Thymus (tissue), 14 donors: ENCODE measurements around the gene PPM1E. TPM values are rescaled to one million over a fixed set of nuclear protein-coding genes. Genes with fewer than 3 reads are reported as not detected.

Source experiments
- DNase-seq, 9 donors: peaks; one replicate each; pipeline ENCODE4 v3.0.0-alpha.2; 2013; ENCODE audit warnings: low spot score in 9 of 9, low read depth in 6 of 9, missing footprints in 1 of 9
- H3K27ac ChIP-seq, 2 donors: one replicate each; pipeline ENCODE4 v1.5.1; 2013; ENCODE audit warnings: control low read depth in 1 of 2, low read depth in 1 of 2, low read length in 1 of 2, mild to moderate bottlenecking in 1 of 2, moderate library complexity in 1 of 2
- H3K27me3 ChIP-seq, 2 donors: one replicate each; pipeline ENCODE4 v1.5.1; 2013; ENCODE audit warnings: low read length in 1 of 2; ENCODE audit not compliant: control insufficient read depth in 2 of 2, insufficient read depth in 1 of 2
- H3K36me3 ChIP-seq, 2 donors: one replicate each; pipeline ENCODE4 v1.5.1; 2013; ENCODE audit warnings: low read length in 1 of 2, mild to moderate bottlenecking in 1 of 2, moderate library complexity in 1 of 2; ENCODE audit not compliant: control insufficient read depth in 2 of 2, insufficient read depth in 2 of 2
- H3K4me1 ChIP-seq, 2 donors: one replicate each; pipeline ENCODE4 v1.5.1; 2013; ENCODE audit warnings: low read length in 2 of 2; ENCODE audit not compliant: control insufficient read depth in 2 of 2, insufficient read depth in 2 of 2
- H3K4me3 ChIP-seq, 2 donors: one replicate each; pipeline ENCODE4 v1.5.1; 2013; ENCODE audit warnings: low read length in 2 of 2, control low read depth in 1 of 2, mild to moderate bottlenecking in 1 of 2
- H3K9me3 ChIP-seq, 2 donors: one replicate each; pipeline ENCODE4 v1.5.1; 2013; ENCODE audit warnings: low read length in 1 of 2, mild to moderate bottlenecking in 1 of 2; ENCODE audit not compliant: control insufficient read depth in 2 of 2, insufficient read depth in 1 of 2
- WGBS: extraction: QIAGEN DNeasy Blood & Tissue Kit; methylation state at CpG from one replicate; pipeline ENCODE4 v1.1.7; 2013; 5-methylcytosine and 5-hydroxymethylcytosine counted together
- long read RNA-seq, 10 donors: transcript quantifications; one replicate each; lab custom pipeline, GENCODE V29; 2026
- polyA plus RNA-seq: library from polyadenylated mRNA; stranded (reverse); fragments of 200-250 nt; gene quantifications from one replicate; pipeline ENCODE4 v1.2.3, GENCODE V29; 2013
- total RNA-seq: library from RNA; stranded (reverse); fragments of 120-200 nt; gene quantifications from one replicate; pipeline ENCODE4 v1.2.4, GENCODE V29; 2013
- donor health status: healthy.

The PPM1E gene
- 0.14 TPM for total RNA-seq
- 0.30 TPM for polyA plus RNA-seq
- long read RNA-seq, donor 1: 0 reads
- long read RNA-seq, donor 2: 0 reads
- long read RNA-seq, donor 3: 0 reads
- long read RNA-seq, donor 4: 0 reads
- long read RNA-seq, donor 5: 0 reads
- long read RNA-seq, donor 6: 0 reads
- long read RNA-seq, donor 7: 0 reads
- long read RNA-seq, donor 8, partial matches to known transcripts: 8 of 18 reads
- long read RNA-seq, donor 8, other reads (novel, unspliced or antisense): 10 of 18 reads
- long read RNA-seq, donor 9: 0 reads
- long read RNA-seq, donor 10: 0 reads

DNA sequence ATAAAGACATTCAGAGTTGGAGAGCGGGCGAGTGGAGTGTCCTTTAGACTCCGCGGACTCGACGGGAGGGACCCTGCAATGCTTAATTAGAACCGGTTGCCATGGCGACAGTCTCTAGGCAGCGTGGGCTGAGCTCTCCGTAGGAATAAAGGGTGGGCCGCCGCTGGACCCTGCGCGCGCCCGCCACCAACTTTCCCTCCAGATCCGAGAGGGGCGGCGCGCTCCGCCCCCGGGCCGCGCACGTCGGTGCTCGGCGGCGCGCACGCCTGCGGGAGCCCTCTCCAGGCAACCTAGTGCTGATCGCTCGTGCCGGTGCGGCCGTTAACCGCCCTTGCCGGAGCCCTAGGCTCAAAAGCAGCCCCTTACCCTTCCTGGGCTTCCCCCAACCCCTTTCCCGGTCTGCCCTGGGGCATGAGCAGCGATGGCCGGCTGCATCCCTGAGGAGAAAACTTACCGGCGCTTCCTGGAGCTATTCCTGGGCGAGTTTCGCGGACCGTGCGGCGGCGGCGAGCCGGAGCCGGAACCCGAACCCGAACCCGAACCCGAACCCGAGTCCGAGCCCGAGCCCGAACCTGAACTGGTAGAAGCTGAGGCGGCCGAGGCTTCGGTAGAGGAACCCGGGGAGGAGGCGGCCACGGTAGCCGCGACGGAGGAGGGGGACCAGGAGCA lies at the start of gene PPM1E:
Gene PPM1E (plus strand): TSS at position 278 of the 669 bp plus-strand sequence.
- H3K4me3 ChIP-seq: peak within 1 kb of the TSS; percentile 53 to 62
- WGBS: 2% methylated on average over 71 of the region's 71 CpGs
- DNase-seq: peak in 7 of 9 donors; percentile 13 to 59 (median 28)
- H3K27ac ChIP-seq: no peak within 1 kb of the TSS
- peaks cover 16 to 70% of the 10 kb centered on the region in 2 donors for H3K27me3 ChIP-seq
- H3K4me1 ChIP-seq: peaks cover 8 to 16% of the 10 kb centered on the region in 2 donors
- no peaks in the 10 kb centered on the region for H3K36me3 ChIP-seq
- peaks cover 0 to 3% of the 10 kb centered on the region in 2 donors for H3K9me3 ChIP-seq

- DNase-seq: no peak
- Histone ChIP-seq H3K4me1 (no peaks in the 10 kb centered on the region), H3K36me3 (peaks cover 17 to 18% of the 10 kb centered on the region in 2 donors), H3K27ac (no peak overlapping the region), H3K27me3 (no peaks in the 10 kb centered on the region), H3K9me3 (no peaks in the 10 kb centered on the region), H3K4me3 (no peak overlapping the region)
- WGBS: 92% methylated on average over 3 of the region's 3 CpGs
These were observed 49.1 kb upstream of the PPM1E start for GRCh38 chr17:58706351-58707140.

DNA sequence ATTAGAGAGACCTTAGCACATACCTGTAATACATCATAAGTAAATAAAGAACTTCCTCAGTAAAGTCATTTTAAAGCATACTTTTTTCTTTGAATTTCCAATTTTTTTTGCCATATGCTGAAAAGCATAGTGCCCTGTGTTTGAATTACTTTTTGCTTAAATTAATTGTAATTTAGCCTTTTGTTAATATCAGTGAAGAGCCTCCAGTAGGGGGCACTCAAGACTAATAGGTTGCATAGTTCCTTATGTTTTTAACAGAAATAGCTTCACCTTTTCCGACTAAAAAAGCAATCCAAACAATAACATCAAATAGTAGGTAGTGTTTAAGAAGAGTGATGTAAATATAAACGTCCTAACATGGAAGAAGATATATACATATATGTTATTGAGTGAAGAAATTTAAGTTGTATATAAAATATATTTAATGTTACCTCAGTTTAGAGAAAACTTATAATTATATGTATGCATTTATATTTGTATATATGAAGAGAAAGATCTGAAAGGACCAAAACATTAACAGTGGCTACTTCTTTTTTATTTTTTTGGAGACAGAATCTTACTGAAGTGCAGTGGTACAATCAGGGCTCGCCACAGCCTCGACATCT lies 44.6 kb upstream of the PPM1E start:
- 56% methylated on average over 4 of the region's 4 CpGs for WGBS
- H3K36me3 ChIP-seq: peaks cover 20 to 24% of the 10 kb centered on the region in 2 donors
- H3K27ac ChIP-seq: no peak overlapping the region
- DNase-seq: peak in 8 of 9 donors; percentile 12 to 57 (median 22)
- H3K27me3 ChIP-seq: no peaks in the 10 kb centered on the region
- no peaks in the 10 kb centered on the region for H3K4me1 ChIP-seq
- no peaks in the 10 kb centered on the region for H3K9me3 ChIP-seq
- no peak overlapping the region for H3K4me3 ChIP-seq

GRCh38 chr17:58722274-58722673 lies 33.4 kb upstream of the PPM1E start:
- Histone ChIP-seq H3K27ac (no peak overlapping the region), H3K4me3 (no peak overlapping the region), H3K4me1 (no peaks in the 10 kb centered on the region), H3K36me3 (peaks cover 5 to 19% of the 10 kb centered on the region in 2 donors), H3K27me3 (no peaks in the 10 kb centered on the region), H3K9me3 (no peaks in the 10 kb centered on the region)
- no peak for DNase-seq
- WGBS: 100% methylated on average over 1 of the region's 1 CpG

- 96% methylated on average over 2 of the region's 2 CpGs for WGBS
- H3K27me3 ChIP-seq: no peaks in the 10 kb centered on the region
- no peak for DNase-seq
- H3K27ac ChIP-seq: no peak overlapping the region
- H3K4me1 ChIP-seq: no peaks in the 10 kb centered on the region
- H3K36me3 ChIP-seq: peaks cover 5 to 19% of the 10 kb centered on the region in 2 donors
- no peak overlapping the region for H3K4me3 ChIP-seq
- H3K9me3 ChIP-seq: no peaks in the 10 kb centered on the region
These were observed 33.0 kb upstream of the PPM1E start for GRCh38 chr17:58722696-58723095.

DNA sequence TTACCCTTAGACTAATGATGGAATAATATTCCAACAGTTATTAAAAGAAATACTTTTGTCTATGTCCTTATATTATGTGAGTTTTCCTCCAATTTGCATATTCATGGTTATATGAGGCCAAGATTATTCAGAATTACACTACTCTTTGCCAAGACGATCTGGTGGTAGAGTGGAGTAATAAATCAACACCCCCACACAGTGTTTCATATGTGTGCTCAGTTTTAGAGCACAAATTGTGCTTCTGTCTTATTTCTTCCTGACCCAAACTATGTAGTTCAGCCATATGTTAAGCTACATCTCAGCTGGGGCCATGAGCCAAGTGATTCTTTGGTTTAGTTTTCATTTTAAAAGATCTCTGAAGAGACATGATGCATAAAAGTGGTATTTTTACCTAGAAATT lies 26.9 kb upstream of the PPM1E start:
- peaks cover 0 to 13% of the 10 kb centered on the region in 2 donors for H3K36me3 ChIP-seq
- no peak overlapping the region for H3K4me3 ChIP-seq
- no peaks in the 10 kb centered on the region for H3K4me1 ChIP-seq
- no peak overlapping the region for H3K27ac ChIP-seq
- DNase-seq: no peak
- H3K9me3 ChIP-seq: no peaks in the 10 kb centered on the region
- WGBS: 83% methylated on average over 1 of the region's 1 CpG
- no peaks in the 10 kb centered on the region for H3K27me3 ChIP-seq

GRCh38 chr17:58730937-58731336 lies 24.7 kb upstream of the PPM1E start:
- no peak for DNase-seq
- no peak overlapping the region for H3K27ac ChIP-seq
- H3K27me3 ChIP-seq: no peaks in the 10 kb centered on the region
- no peaks in the 10 kb centered on the region for H3K9me3 ChIP-seq
- peaks cover 3% of the 10 kb centered on the region in 2 donors for H3K36me3 ChIP-seq
- H3K4me1 ChIP-seq: no peaks in the 10 kb centered on the region
- no peak overlapping the region for H3K4me3 ChIP-seq

- Histone ChIP-seq H3K36me3 (peaks cover 3% of the 10 kb centered on the region in 2 donors), H3K4me1 (no peaks in the 10 kb centered on the region), H3K4me3 (no peak overlapping the region), H3K27me3 (no peaks in the 10 kb centered on the region), H3K27ac (no peak overlapping the region), H3K9me3 (no peaks in the 10 kb centered on the region)
- no peak for DNase-seq
- WGBS: 99% methylated on average over 3 of the region's 3 CpGs
These were observed 21.6 kb upstream of the PPM1E start for GRCh38 chr17:58734040-58734439.
